GM23338 (cell line): ENCODE measurements around the gene CXCL6. TPM values are rescaled to one million over a fixed set of nuclear protein-coding genes. Genes with fewer than 3 reads are reported as not detected.

ENCODE experiments used
- ATAC-seq: fragments of 200-7000 bp; cut with Tn5 transposase; 3 replicates; pipeline ENCODE4 v1.9.1; 2020
- DNase-seq: peaks from one replicate; pipeline ENCODE4 v3.0.0-alpha.2; 2015; ENCODE audit warnings: low spot score
- H2AFZ ChIP-seq: fragments of 200-600 bp; sonication (generic); 2 replicates; pipeline ENCODE4 v1.8.0; 2016; ENCODE audit warnings: antibody characterized with exemption, mild to moderate bottlenecking, moderate library complexity
- H3F3A ChIP-seq: fragments of 200-600 bp; sonication (generic); replicated peaks from 2 replicates; pipeline ENCODE4 v1.8.0; 2017; ENCODE audit warnings: antibody characterized with exemption, mixed run types, low read depth
- H3K27ac ChIP-seq: fragments of 200-600 bp; sonication (generic); 2 replicates; pipeline ENCODE4 v1.6.1; 2016; ENCODE audit warnings: low read depth
- H3K27me3 ChIP-seq: fragments of 200-600 bp; sonication (generic); 2 replicates; pipeline ENCODE4 v1.8.0; 2016; ENCODE audit warnings: mild to moderate bottlenecking, mixed run types, moderate library complexity; ENCODE audit not compliant: insufficient read depth
- H3K36me3 ChIP-seq: fragments of 200-600 bp; sonication (generic); 2 replicates; pipeline ENCODE4 v1.8.0; 2016; ENCODE audit warnings: mild to moderate bottlenecking; ENCODE audit not compliant: insufficient read depth
- H3K4me1 ChIP-seq: fragments of 200-600 bp; sonication (generic); 2 replicates; pipeline ENCODE4 v1.8.0; 2016; ENCODE audit warnings: mild to moderate bottlenecking, moderate library complexity; ENCODE audit not compliant: insufficient read depth
- H3K4me2 ChIP-seq: fragments of 200-600 bp; sonication (generic); 2 replicates; pipeline ENCODE4 v1.7.1; 2017; ENCODE audit warnings: mixed run types
- H3K4me3 ChIP-seq: fragments of 200-600 bp; sonication (generic); 2 replicates; pipeline ENCODE4 v1.6.1; 2016; ENCODE audit warnings: mixed run types
- H3K79me2 ChIP-seq: fragments of 200-600 bp; sonication (generic); replicated peaks from 2 replicates; pipeline ENCODE4 v1.8.0; 2017; ENCODE audit warnings: mild to moderate bottlenecking; ENCODE audit not compliant: insufficient read depth
- H3K9me2 ChIP-seq: fragments of 200-600 bp; sonication (generic); 2 replicates; pipeline ENCODE4 v1.8.0; 2017; ENCODE audit not compliant: insufficient read depth
- H4K20me1 ChIP-seq: fragments of 200-600 bp; sonication (generic); replicated peaks from 2 replicates; pipeline ENCODE4 v1.8.0; 2017; ENCODE audit warnings: mild to moderate bottlenecking; ENCODE audit not compliant: insufficient read depth
- H3K27ac Mint-ChIP-seq: 2 replicates; pipeline ENCODE4 v1.8.0; 2020; ENCODE audit warnings: inconsistent platforms, mild to moderate bottlenecking, moderate library complexity, mixed read lengths
- H3K27me3 Mint-ChIP-seq: 3 replicates; pipeline ENCODE4 v1.8.0; 2022; ENCODE audit warnings: low read depth, mild to moderate bottlenecking, moderate library complexity, mixed read lengths, inconsistent platforms; ENCODE audit not compliant: insufficient read depth, poor library complexity
- H3K36me3 Mint-ChIP-seq: 3 replicates; pipeline ENCODE4 v1.8.0; 2021; ENCODE audit warnings: low read depth, mild to moderate bottlenecking, inconsistent platforms, moderate library complexity, mixed read lengths
- H3K4me1 Mint-ChIP-seq: 3 replicates; pipeline ENCODE4 v1.8.0; 2020; ENCODE audit warnings: mild to moderate bottlenecking, inconsistent platforms, mixed read lengths
- H3K4me3 Mint-ChIP-seq: 3 replicates; pipeline ENCODE4 v1.8.0; 2021; ENCODE audit warnings: moderate library complexity, mild to moderate bottlenecking, inconsistent platforms, mixed read lengths
- H3K9me3 Mint-ChIP-seq: 3 replicates; pipeline ENCODE4 v1.8.0; 2020; ENCODE audit warnings: moderate library complexity, mild to moderate bottlenecking, inconsistent platforms, mixed read lengths
- CREB1 ChIP-seq: fragments of 250-450 bp; sonication (Bioruptor Pico); IDR thresholded peaks from 2 replicates; pipeline ENCODE4 v1.5.0; 2020; ENCODE audit warnings: low read depth, mild to moderate bottlenecking, moderate library complexity
- EZH2 ChIP-seq: fragments of 200-600 bp; sonication (generic); IDR thresholded peaks from one replicate; pipeline ENCODE4 v1.8.0; 2017; ENCODE audit warnings: antibody characterized with exemption, mild to moderate bottlenecking, low read depth; ENCODE audit not compliant: unreplicated experiment
- EZH2phosphoT487 ChIP-seq: fragments of 200-600 bp; sonication (generic); IDR thresholded peaks from one replicate; pipeline ENCODE4 v1.8.1; 2018; ENCODE audit warnings: antibody characterized with exemption; ENCODE audit not compliant: unreplicated experiment
- JUNB ChIP-seq: IDR thresholded peaks from one replicate; pipeline ENCODE4 v1.6.1; 2016; ENCODE audit warnings: antibody characterized with exemption; ENCODE audit not compliant: unreplicated experiment
- NANOG ChIP-seq: IDR thresholded peaks from 2 replicates; pipeline ENCODE4 v1.6.1; 2016; ENCODE audit warnings: antibody characterized with exemption, borderline replicate concordance
- POLR2AphosphoS5 ChIP-seq: IDR thresholded peaks from 2 replicates; pipeline ENCODE4 v1.6.1; 2016; ENCODE audit warnings: antibody characterized with exemption, low read depth
- STAT1 ChIP-seq: IDR thresholded peaks from one replicate; pipeline ENCODE4 v1.6.1; 2016; ENCODE audit warnings: antibody characterized with exemption; ENCODE audit not compliant: unreplicated experiment
- ZNF114 ChIP-seq: fragments of 250-450 bp; sonication (Bioruptor Pico); IDR thresholded peaks from 2 replicates; pipeline ENCODE4 v1.5.0; 2020; ENCODE audit warnings: mild to moderate bottlenecking, moderate library complexity
- ZNF331 ChIP-seq: fragments of 250-450 bp; sonication (Bioruptor Pico); IDR thresholded peaks from 2 replicates; pipeline ENCODE4 v1.5.0; 2020; ENCODE audit warnings: low read depth, mild to moderate bottlenecking, moderate library complexity
- polyA plus RNA-seq: library from polyadenylated mRNA; unstranded; fragments of >200 nt; fragmentation: Nextera tagmentation; extraction: Ambion mirVana; gene quantifications from 2 replicates; pipeline ENCODE4 v1.2.1, GENCODE V29; 2016
- total RNA-seq: library from RNA; depleted of rRNA; stranded (reverse); fragments of >200 nt; shearing (Covaris generic); gene quantifications from 2 replicates; pipeline ENCODE4 v1.2.3, GENCODE V29; 2014
- TF ChIP-seq, protein P1 (sequence below): fragments of 250-450 bp; sonication (Bioruptor Pico); IDR thresholded peaks from 2 replicates; pipeline ENCODE4 v1.5.0; 2020; ENCODE audit warnings: mild to moderate bottlenecking, moderate library complexity
- TF ChIP-seq, protein P2 (sequence below): IDR thresholded peaks from 2 replicates; pipeline ENCODE4 v1.6.1; 2016; ENCODE audit warnings: antibody characterized with exemption
- TF ChIP-seq, protein P3 (sequence below), 2 experiments: fragments of 200-600 bp in 1 of 2; sonication (generic) in 1 of 2; conservative IDR thresholded peaks; 2 replicates each; pipeline versions ENCODE4 v1.5.1 to v1.6.1; 2016 to 2017; ENCODE audit warnings: antibody characterized with exemption in 2 of 2, low read depth in 2 of 2, mild to moderate bottlenecking in 2 of 2, moderate library complexity in 1 of 2
- TF ChIP-seq, protein P4 (sequence below): IDR thresholded peaks from one replicate; pipeline ENCODE4 v1.6.1; 2018; ENCODE audit warnings: antibody characterized with exemption; ENCODE audit not compliant: unreplicated experiment

CXCL6 gene
- total and polyA plus RNA-seq, 2 experiments from 2014 or later = 7.2 to 11.8 TPM

DNA sequence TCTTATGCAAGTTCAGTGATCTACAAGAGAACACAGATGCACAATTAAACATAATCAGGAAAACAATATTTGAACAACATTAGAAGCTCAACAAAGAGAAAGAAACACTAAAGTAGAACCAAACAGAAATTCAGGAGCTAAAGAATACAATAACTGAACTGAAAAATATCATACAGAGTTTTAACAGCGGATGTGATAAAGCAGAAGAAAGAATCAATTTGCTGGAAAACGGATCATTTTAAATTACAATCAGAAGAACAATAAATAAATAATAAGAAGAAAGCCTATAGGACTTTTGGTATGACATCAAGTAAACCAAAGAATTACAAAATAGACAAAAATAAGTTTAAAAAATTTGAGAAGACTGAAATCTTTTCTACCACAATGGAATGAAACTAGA, 36.3 kb upstream of the CXCL6 start:
- peaks cover 14% of the 10 kb centered on the region; the same call in 1 of the 3 replicates for H3K9me3 Mint-ChIP-seq
- ATAC-seq (no peak), DNase-seq (no peak)
- Histone ChIP-seq H3F3A (no peaks in the 10 kb centered on the region), H3K4me2 (no peak overlapping the region), H3K27ac (no peak overlapping the region), H3K4me1 (no peaks in the 10 kb centered on the region), H3K9me2 (no peaks in the 10 kb centered on the region), H2AFZ (no peak overlapping the region), H3K4me3 (no peak overlapping the region), H4K20me1 (no peaks in the 10 kb centered on the region), H3K36me3 (no peaks in the 10 kb centered on the region), H3K79me2 (no peaks in the 10 kb centered on the region), H3K27me3 (no peaks in the 10 kb centered on the region)
- TF ChIP-seq POLR2AphosphoS5 = no peak
- no peak for TF ChIP-seq ZNF331
- no peak for TF ChIP-seq STAT1
- TF ChIP-seq, protein P1, sequence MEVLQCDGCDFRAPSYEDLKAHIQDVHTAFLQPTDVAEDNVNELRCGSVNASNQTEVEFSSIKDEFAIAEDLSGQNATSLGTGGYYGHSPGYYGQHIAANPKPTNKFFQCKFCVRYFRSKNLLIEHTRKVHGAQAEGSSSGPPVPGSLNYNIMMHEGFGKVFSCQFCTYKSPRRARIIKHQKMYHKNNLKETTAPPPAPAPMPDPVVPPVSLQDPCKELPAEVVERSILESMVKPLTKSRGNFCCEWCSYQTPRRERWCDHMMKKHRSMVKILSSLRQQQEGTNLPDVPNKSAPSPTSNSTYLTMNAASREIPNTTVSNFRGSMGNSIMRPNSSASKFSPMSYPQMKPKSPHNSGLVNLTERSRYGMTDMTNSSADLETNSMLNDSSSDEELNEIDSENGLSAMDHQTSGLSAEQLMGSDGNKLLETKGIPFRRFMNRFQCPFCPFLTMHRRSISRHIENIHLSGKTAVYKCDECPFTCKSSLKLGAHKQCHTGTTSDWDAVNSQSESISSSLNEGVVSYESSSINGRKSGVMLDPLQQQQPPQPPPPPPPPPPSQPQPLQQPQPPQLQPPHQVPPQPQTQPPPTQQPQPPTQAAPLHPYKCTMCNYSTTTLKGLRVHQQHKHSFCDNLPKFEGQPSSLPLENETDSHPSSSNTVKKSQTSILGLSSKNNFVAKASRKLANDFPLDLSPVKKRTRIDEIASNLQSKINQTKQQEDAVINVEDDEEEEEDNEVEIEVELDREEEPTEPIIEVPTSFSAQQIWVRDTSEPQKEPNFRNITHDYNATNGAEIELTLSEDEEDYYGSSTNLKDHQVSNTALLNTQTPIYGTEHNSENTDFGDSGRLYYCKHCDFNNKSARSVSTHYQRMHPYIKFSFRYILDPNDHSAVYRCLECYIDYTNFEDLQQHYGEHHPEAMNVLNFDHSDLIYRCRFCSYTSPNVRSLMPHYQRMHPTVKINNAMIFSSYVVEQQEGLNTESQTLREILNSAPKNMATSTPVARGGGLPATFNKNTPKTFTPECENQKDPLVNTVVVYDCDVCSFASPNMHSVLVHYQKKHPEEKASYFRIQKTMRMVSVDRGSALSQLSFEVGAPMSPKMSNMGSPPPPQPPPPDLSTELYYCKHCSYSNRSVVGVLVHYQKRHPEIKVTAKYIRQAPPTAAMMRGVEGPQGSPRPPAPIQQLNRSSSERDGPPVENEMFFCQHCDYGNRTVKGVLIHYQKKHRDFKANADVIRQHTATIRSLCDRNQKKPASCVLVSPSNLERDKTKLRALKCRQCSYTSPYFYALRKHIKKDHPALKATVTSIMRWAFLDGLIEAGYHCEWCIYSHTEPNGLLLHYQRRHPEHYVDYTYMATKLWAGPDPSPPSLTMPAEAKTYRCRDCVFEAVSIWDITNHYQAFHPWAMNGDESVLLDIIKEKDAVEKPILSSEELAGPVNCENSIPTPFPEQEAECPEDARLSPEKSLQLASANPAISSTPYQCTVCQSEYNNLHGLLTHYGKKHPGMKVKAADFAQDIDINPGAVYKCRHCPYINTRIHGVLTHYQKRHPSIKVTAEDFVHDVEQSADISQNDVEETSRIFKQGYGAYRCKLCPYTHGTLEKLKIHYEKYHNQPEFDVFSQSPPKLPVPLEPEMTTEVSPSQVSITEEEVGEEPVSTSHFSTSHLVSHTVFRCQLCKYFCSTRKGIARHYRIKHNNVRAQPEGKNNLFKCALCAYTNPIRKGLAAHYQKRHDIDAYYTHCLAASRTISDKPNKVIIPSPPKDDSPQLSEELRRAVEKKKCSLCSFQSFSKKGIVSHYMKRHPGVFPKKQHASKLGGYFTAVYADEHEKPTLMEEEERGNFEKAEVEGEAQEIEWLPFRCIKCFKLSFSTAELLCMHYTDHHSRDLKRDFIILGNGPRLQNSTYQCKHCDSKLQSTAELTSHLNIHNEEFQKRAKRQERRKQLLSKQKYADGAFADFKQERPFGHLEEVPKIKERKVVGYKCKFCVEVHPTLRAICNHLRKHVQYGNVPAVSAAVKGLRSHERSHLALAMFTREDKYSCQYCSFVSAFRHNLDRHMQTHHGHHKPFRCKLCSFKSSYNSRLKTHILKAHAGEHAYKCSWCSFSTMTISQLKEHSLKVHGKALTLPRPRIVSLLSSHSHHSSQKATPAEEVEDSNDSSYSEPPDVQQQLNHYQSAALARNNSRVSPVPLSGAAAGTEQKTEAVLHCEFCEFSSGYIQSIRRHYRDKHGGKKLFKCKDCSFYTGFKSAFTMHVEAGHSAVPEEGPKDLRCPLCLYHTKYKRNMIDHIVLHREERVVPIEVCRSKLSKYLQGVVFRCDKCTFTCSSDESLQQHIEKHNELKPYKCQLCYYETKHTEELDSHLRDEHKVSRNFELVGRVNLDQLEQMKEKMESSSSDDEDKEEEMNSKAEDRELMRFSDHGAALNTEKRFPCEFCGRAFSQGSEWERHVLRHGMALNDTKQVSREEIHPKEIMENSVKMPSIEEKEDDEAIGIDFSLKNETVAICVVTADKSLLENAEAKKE (CRISPR knock-in tag) = no peak
- TF ChIP-seq, protein P2, sequence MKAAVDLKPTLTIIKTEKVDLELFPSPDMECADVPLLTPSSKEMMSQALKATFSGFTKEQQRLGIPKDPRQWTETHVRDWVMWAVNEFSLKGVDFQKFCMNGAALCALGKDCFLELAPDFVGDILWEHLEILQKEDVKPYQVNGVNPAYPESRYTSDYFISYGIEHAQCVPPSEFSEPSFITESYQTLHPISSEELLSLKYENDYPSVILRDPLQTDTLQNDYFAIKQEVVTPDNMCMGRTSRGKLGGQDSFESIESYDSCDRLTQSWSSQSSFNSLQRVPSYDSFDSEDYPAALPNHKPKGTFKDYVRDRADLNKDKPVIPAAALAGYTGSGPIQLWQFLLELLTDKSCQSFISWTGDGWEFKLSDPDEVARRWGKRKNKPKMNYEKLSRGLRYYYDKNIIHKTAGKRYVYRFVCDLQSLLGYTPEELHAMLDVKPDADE = no peak
- no peak for TF ChIP-seq JUNB
- no peak for TF ChIP-seq CREB1 (CRISPR knock-in tag)
- TF ChIP-seq EZH2phosphoT487 = no peak
- TF ChIP-seq, protein P3, sequence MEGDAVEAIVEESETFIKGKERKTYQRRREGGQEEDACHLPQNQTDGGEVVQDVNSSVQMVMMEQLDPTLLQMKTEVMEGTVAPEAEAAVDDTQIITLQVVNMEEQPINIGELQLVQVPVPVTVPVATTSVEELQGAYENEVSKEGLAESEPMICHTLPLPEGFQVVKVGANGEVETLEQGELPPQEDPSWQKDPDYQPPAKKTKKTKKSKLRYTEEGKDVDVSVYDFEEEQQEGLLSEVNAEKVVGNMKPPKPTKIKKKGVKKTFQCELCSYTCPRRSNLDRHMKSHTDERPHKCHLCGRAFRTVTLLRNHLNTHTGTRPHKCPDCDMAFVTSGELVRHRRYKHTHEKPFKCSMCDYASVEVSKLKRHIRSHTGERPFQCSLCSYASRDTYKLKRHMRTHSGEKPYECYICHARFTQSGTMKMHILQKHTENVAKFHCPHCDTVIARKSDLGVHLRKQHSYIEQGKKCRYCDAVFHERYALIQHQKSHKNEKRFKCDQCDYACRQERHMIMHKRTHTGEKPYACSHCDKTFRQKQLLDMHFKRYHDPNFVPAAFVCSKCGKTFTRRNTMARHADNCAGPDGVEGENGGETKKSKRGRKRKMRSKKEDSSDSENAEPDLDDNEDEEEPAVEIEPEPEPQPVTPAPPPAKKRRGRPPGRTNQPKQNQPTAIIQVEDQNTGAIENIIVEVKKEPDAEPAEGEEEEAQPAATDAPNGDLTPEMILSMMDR (conservative IDR thresholded peaks at IDR 0.05; ENCODE audit: low read depth in 2 of 2) = no peak
- TF ChIP-seq NANOG = no peak
- TF ChIP-seq EZH2 = no peak
- no peak for TF ChIP-seq ZNF114
- TF ChIP-seq, protein P4, sequence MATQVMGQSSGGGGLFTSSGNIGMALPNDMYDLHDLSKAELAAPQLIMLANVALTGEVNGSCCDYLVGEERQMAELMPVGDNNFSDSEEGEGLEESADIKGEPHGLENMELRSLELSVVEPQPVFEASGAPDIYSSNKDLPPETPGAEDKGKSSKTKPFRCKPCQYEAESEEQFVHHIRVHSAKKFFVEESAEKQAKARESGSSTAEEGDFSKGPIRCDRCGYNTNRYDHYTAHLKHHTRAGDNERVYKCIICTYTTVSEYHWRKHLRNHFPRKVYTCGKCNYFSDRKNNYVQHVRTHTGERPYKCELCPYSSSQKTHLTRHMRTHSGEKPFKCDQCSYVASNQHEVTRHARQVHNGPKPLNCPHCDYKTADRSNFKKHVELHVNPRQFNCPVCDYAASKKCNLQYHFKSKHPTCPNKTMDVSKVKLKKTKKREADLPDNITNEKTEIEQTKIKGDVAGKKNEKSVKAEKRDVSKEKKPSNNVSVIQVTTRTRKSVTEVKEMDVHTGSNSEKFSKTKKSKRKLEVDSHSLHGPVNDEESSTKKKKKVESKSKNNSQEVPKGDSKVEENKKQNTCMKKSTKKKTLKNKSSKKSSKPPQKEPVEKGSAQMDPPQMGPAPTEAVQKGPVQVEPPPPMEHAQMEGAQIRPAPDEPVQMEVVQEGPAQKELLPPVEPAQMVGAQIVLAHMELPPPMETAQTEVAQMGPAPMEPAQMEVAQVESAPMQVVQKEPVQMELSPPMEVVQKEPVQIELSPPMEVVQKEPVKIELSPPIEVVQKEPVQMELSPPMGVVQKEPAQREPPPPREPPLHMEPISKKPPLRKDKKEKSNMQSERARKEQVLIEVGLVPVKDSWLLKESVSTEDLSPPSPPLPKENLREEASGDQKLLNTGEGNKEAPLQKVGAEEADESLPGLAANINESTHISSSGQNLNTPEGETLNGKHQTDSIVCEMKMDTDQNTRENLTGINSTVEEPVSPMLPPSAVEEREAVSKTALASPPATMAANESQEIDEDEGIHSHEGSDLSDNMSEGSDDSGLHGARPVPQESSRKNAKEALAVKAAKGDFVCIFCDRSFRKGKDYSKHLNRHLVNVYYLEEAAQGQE = no peak
- no peaks in the 10 kb centered on the region for H3K27me3 Mint-ChIP-seq
- no peaks in the 10 kb centered on the region for H3K4me1 Mint-ChIP-seq
- no peaks in the 10 kb centered on the region for H3K36me3 Mint-ChIP-seq
- H3K4me3 Mint-ChIP-seq = no peak overlapping the region
- H3K27ac Mint-ChIP-seq = no peak overlapping the region
